ENCODE results near the gene POU2F2. TPM values are rescaled to one million over a fixed set of nuclear protein-coding genes. Genes with fewer than 3 reads are reported as not detected.

POU2F2 gene
- polyA plus RNA-seq, 1 donor: 1.3 TPM

DNA sequence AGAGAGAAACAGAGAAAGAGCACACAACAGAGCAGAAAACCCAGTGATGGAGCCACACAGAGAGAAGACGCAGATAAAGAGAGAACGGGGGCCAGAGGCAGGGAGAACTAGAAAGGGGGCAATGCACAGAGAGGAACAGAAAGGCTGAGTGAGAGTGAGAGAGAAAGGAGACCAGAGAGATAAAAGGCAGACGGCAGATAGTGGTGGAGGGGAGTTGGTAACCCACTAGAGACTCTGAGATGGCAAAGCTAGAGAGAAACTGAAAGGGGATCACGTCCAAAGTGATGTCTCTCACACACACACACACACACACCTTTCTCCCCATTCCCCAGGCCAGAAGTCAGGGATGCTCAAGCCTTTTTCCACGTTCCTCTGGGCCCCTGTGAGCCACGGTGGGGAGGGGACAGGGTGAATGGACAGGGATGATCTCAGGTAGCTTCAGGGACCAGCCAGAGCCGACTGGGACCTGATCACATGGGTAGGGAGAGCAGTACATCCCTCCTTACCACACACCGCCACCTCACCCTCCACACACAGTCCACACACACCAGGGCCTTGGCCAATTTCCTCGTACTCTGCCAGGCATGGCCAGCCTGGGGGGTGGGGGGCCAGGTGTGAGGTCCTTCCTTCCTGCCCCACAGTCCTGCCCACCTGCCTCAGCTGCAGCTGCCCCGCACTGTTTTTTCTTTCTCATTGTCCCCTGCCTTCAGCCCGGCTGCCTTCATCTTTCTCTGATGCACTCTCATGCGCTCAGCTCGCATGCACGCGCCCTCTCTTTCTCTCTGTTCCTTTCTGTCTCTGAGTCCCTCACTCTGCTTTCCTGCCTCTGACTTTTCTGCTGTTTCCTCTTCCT is 22.5 kb upstream of the POU2F2 start:
- DNase-seq (ENCODE audit: low read depth): no peak

DNA sequence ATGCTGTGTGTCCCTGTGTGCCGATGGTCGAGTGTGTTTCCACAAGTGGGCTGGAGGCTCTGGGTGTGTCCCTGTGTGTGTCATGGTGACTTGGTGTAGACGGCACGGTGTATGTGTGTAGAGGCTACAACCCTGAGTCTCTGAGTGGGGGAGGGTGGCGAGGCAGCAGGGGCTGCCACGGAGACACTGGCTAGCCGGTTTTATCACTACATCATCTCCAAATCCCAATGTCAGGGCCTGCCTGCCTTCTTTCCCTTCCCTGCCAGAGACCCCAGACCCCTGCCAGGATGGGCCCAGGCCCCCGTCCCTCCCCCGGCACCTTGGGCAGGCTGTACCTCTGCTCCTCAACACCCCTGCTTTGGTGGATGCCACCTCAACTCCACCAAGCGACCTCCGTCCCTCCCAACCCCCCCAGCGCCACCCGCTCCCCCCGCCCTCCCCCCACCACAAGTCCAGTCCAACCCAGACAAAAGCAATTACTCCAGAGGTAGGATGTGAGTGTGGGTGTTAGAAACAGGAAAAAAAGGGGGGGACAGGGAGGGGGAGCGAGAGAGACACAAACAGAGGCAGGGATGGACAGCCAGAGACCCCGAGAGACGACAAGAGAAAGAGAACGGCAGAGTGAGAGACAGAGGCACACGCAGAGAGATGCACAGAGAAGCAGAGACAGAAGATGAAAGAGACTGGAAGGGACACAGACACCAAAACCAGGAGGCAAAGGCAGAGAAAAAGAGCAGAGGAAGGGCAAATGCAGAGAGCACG is 21.6 kb upstream of the POU2F2 start:
- no peak for DNase-seq (ENCODE audit: low read depth)

DNA sequence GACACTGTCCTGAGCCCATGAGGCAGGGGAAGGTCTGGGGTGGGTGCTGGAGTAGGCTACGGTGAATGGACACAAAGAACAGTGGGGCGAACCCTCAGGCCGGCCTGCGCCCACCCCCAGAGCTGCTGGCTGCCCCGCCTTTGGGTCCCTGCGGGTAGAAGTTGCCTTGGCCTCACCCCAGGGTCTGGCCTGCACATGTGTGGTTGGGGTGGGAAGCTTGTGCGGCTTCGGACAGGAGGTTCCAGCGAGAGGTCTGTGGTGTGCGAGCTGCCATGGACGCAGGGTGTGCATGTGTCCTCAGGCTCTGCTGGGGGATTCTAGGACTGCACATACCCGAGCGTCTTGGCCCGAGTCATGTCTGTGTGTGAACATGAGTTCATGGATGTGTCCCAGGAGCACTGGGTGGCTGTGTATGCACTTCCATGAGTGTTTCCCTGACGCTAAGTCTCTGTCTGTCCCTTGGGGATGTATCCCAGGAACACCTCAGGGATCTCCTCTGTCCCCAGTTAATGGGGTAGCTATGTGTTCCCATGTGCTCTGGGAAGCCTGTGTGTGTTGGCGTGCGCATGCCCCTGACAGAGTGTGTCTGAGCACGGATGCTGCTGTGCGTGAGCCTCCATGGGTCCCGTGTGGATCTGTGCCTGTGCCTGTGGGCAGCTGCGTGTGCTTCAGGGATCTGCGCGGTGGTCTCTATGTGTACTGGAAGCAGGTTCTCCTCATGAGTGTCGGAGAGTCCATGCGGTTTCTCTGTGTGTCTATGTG is 20.8 kb upstream of the POU2F2 start:
- DNase-seq (ENCODE audit: low read depth): no peak

DNA sequence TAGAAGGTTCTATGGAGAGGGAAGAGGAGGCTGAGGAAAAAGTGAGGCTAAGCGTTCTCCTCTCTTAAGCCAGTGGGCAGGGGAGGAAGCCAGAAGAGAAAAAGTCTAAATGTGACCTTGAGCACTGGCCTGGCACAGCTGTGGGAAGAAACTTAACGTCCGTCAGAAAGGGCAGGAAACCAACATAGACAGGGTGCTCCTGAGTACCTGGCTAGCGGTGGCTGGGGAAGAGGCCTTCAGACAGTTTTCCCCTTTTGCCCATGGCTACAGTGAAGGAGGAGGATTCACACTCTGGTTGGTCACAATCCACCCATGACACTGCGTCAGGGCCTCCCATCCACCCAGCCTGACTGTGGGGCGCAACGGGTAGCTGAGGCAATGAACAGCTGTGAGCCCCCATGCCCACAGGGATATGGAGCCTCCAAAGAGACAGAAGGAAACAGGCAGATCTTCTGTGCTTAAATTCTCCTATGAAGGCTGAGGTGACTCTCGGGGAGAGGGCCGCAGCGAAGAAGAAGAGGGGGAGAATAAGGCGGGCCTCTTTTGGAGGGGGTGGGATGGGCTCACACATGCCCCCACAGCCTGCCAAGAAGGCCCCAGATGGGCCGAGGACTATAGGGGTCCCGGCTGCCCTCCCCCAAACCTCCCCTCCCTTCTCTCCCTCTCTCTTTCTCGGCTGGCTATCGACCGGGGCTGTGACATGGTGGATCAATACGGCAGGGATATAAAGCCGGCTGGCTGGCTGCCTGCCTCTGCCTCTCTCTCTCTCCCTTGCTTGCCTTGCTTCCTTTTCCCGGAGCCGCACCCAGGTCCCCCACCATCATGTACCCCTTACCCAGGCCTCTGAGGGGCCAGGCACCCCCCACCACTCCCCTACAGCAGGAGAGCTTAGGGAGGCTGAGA is 19.8 kb upstream of the POU2F2 start:
- no peak for DNase-seq (ENCODE audit: low read depth)

DNA sequence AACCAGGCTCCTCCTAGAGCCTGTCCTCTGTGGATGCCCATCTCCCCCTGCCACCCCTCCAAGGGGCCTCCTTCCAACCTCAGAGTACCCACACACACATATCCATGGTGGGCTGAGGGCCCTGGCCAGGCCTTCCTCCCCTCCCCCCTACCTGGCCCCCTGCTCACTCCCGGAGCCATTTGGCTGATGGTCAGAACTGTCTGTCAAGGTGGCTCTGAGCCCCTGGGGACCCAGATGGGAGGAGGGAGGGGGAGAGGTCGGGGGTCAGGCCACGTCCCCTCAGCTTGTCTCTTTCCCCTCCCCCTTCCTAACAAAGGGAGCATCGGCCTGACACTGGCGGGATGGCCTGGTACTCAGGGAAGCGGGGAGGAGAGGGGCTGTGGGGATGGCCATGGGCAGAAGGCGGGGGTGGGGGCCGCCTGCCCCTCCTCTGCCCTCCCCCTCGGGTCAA is 18.7 kb upstream of the POU2F2 start:
- no peak for DNase-seq (ENCODE audit: low read depth)

DNA sequence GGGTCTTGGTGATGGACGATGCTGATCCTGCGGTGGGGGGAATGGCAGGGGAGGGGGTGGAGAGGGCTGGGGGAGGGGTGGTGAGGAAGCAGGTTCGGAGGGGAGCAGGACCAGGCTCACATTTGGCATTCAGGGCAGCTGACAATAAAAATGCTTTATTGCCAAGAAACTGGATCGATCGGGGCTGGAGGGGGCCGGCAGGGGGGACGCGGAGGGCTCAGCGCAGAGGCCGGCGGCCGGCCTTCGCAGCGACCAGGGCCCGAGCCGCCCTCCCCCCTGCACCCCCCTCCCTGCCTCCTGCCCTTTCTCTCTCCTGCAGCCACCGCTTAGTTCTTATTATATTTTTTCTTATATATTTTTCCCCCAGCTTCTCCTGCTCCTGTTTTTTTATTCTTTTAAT is 18.1 kb upstream of the POU2F2 start:
- DNase-seq (ENCODE audit: low read depth): no peak

DNA sequence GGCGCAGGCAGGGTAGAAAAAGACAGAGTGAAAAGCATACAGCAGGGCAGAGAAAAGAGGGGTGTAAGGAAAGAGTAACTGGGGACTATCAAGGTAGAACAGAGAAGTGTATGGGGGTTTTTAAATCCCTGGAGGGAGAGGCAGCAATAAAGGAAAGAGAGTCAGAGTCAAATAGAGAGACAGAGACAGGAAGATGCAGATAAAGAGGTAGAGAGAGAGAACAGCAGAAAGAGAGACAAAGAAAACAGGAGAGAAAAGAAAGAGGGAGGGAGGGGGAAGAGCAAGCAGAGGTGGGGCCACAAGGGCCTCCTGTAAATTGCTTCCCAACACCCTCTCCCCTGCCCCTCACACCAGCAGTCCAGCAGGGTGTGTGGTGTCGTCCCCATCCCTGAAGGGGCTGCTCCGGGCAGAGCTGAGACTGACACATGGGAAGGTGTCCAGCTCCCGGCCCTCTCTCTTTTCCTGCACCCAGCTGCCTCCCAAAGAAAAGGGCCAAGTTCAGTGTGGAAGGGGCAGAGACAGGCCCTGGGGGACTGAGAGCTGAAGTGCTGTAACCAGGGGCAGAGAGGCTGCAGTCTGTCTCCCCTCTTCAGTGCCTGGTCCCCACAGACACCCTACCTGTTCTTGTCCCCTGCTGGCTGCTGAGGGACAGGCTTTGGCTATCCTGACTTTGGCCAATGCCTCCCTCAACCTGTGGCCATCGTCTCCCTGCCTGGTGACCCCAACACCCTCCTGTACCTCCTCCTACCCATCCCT is 17.4 kb upstream of the POU2F2 start:
- no peak for DNase-seq (ENCODE audit: low read depth)

DNA sequence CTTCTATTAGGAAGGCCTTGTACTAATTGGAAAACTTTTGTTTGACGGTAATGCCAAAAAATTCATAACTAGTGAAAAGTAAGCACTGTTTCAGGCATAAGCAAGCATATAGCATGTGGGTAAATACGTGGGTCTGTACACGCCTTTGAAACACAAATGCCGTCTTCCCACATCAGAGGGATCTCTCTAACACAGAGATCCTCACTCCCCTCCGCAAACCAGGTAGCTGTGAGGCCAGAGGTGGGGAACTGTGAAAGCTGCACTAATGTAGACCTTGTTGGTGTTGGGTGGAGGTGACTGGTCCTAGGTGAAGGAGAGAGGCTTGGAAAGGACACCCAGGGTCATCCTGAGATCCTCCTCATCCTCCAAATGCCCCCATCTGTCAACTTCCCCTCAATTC is 16.0 kb upstream of the POU2F2 start:
- no peak for DNase-seq (ENCODE audit: low read depth)

DNA sequence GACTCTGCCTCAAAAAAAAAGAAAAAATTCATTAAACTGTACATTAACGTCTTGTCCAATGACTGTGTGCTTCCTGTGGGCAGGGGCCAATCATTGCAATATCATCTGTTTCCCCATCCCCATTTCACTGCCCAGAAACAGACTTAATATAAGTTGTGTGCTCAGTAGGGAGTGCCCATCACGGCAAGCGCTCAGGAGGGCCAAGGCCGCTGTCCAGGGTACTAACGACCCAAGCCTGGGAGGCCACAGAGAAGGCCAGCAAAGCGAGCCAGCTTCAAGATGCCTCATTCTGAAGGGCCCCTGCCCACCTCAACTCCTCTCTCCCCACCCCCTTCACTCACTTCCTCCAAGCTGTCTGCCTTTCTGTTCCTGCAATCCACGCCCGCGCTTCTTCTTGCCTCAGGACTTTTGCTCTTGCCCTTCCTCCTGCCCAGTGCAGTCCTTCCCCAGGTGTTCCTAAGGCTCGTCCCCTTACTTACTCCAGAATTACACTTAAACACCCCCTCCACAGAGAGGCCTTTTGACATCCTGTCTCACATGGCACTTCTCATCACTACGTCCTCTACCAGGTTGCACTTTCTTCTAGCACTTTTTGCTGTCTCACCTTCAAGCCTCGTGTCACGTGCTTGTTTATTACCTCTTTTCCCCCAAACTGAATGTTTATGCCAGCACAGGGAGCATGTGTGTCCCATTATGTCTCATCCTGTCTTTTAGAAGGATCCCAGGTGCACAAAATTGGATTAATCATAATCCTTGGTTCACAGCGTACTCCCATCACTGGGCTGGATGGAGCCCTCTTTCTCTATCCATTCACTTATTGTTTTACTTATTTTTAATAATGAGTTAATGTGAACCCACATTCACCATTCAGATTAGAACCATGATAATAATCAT is 11.3 kb upstream of the POU2F2 start:
- no peak for DNase-seq (ENCODE audit: low read depth)

DNA sequence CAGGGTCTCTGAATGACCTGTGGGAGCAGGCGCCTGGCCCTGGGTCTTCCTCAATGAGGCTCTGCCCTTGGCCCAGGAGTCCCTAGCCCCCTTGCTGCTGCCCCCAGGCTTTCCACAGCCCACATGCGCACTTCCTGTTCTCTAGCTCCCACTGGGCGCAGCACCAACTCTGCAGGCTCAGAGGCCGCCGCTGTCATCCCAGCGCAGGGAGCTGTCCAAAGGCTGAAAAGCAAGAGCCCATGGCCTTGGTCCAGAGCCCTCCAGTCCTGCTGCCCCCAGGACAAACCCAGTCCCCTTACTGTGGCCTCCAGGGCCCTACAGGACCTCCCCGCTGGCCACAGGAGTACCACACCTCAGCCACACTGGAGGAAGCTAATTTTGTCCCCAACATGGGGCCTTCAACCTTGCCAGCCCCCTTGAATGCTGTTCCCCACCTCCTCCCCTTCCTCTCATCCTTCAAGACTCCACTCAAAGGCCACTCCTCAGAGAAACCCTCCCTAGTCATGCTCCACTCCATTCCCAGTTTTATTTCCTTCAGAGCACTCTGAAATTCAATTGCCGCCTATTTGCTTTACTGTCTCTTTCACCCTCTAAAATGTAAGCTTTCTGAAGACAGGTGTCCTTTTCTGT is 8.0 kb upstream of the POU2F2 start:
- no peak for DNase-seq (ENCODE audit: low read depth)

DNA sequence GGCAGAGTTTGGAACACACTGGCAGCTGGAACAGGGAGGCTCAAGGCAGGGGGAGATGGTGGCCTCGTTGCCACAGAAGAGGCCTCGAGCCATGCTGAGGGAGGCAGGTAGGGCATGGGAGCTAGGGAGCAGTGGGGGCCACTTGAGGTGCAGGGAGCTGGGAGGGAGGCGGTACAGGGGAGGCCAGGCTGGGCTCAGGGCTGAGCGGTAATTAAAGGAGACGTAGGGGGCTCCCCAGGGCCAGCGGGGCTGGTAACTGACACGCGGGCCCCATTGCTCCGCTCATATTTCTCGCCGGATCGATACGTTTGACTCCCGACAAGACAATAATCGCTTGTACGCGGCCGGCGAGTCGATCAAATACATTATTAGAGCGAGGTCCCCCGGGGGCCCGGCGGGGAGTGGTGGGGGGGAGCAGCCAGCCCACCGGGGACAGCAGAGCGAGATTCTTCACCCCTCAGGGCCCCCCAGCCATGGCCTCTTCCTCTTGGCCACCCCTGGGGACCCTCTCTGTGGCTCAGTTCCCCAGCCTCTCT is 2.4 kb upstream of the POU2F2 start:
- no peak for DNase-seq (ENCODE audit: low read depth)

DNA sequence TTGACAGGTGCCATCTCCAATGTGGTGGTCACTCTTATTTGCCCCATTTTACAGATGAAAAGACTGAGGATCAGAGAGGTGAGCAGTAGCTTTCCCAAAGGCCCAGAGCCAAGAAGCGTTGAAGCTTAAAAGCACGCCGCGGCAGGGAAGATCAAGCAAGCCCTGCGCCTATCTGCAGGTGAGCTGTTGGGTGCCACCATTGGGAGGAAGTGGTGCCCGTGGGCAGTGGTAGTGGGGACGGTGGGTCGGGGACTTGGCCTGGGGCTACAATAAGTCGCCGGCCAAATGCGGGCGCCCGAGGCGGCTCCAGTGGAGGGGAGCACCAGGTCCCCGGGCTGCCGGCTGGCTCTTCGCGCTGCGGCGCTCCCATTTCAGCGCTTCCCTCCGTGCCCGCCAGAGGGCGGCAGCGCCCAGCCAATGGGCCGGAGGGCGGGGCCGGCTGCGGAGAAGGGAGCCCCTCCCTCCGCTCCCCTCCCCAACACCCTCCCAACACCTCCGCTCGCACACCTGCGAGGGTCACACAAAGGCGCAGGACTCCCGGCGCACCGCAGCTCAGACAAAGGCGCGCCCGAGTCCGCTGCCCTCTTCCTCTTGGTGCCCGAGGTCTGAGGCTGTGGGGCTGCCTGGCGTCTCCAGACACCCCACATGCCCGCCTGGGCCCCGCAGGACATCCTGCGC is 744 bp upstream of the POU2F2 start:
- DNase-seq (ENCODE audit: low read depth): no peak

DNA sequence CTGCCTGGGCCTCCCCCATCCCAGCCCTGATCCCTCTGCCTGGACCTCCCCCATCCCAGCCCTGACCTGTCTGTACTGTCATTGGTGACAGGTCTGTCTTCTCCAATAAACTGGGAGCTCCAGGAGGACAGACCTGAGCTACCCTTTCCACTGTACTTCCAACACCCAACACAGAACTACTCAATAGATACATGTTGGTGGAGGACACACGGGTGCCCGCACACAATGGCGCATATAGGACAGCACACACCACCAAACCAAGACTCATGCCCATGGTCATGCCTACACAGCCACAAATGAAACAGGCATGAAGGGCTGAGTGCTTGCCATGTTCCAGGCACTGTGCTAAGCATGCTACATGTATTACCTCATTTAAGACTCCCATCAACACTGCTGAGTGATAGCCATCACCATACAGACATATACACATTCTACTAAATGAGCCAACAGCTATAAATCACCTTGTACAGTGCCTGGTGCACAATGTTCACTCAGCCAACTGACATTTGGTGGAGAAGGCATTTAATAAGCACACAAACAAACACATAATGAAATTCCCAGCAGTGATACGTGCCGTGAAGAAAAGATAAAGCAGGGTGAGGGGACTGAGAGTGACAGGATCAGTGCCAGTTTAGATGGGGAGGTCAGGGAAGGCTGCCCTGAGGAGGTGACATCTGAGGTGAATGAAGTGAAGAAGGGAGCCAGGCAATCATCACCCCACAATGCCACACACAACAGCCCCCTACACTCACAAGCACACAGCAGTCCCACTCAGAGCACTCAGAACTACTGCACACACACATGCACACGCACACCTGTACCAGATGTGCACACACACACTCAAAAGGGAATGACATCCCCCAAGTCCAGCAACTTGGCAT is 857 bp downstream of the POU2F2 start:
- no peak for DNase-seq (ENCODE audit: low read depth)

DNA sequence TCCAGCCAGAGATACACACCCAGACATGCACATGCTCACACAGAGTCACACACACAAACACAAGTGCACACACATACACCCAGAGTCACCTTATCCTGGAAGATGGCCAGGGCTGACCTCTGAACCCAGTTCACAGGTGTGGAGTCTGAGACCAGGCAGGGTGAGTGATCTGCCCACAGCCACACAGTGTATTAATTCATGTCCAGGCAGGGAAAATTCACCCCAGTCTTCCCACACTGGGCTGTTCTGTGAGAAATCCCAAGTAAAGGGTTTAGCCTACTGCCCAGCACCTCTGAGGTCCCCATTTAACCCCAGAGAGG is 2.0 kb downstream of the POU2F2 start:
- no peak for DNase-seq (ENCODE audit: low read depth)

DNA sequence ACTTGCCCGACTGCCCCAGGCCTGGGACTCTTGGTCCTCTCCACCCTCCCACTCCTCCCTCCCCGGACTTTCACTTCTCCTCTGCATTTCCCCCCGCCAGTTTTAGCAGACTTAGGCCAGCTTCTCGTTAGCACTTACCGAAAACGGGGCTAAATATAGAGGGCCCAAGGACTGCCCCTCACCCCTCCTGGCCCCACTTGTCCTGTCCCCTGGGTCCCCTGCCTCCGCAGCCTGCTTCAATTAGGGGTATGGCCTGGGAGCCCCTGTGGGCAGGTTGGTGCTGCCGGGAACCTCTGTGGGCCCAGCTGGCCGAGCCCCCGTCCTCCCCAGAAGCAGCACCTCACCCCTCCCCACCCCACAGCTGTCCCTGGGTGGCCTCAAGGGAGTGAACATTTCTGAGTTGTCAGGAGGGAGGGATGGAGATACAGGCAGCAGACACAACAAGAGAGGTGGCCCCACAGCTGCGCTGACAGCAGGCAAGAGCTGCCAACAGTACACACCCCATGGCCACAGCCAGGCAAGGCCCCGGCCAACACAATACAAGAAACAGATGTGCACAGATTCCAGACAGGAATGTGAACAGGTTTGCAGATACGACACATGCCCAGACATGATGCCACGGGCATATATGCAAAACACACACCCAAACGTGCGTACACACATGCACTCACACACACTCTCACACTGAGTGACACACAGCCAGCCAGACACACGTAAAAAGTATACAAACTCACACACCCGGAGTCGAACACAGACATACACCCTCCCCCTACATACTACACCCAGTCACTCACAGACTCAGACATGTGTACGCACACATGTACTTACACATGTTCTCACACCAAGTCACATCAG is 2.6 kb downstream of the POU2F2 start:
- no peak for DNase-seq (ENCODE audit: low read depth)

DNA sequence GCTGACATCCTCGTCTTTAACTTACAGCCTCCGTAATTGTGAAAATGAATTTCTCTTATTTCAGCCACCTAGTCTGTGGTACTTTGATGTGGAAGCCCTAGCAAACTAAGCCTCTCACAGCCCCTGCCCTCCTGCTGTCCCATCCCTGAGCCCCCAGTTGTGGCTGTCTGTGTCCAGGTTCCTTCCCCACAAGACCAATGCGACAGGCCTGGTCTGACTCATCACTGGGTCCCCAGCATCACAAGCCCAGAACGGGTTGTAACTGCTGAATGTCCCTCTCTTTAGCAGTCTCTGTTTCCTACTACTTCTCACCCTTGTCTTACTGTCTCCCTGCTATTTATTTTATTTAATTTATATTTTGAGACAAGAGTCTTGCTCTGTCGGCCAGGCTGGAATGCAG is 5.7 kb downstream of the POU2F2 start:
- DNase-seq (ENCODE audit: low read depth): no peak
